Stimulated activated CD8-positive, alpha-beta memory T cell treated with anti-CD3 and anti-CD28 coated beads, Interleukin-12 subunit alpha, Interleukin-12 subunit beta, amount 100 ng/mL, for 24 hours (primary cell): ENCODE data around the gene NCOA3.
"Not testable (repeated sequence)": the region's sequence is repeated elsewhere in the genome, so short reads cannot be mapped to it uniquely, and the experiment has no call there.

Experiments
- DNase-seq: peaks from one replicate; pipeline ENCODE4 v3.0.0-alpha.2; 2020; ENCODE audit errors: extremely low read depth

Gene NCOA3

DNA sequence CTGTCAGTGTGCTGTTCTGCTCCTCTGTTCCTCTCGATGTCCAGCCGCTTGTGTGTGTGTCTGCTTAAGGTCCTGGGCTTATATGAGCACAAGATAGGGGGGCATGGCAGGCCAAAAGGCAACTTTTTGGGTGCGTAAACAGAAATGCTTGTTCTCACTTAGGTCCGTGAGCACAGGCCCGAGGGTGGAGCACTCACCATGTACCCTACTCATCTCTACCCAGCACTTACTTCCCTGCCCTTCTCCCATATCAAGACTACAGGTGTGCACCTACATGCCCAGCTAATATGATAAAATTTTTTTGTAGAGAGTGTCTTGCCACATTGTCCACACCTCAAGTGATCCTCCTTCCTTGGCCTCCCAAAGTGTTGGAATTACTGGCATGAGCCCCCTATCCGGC lies 34.3 kb downstream of the NCOA3 start:
- no peak for DNase-seq

DNA sequence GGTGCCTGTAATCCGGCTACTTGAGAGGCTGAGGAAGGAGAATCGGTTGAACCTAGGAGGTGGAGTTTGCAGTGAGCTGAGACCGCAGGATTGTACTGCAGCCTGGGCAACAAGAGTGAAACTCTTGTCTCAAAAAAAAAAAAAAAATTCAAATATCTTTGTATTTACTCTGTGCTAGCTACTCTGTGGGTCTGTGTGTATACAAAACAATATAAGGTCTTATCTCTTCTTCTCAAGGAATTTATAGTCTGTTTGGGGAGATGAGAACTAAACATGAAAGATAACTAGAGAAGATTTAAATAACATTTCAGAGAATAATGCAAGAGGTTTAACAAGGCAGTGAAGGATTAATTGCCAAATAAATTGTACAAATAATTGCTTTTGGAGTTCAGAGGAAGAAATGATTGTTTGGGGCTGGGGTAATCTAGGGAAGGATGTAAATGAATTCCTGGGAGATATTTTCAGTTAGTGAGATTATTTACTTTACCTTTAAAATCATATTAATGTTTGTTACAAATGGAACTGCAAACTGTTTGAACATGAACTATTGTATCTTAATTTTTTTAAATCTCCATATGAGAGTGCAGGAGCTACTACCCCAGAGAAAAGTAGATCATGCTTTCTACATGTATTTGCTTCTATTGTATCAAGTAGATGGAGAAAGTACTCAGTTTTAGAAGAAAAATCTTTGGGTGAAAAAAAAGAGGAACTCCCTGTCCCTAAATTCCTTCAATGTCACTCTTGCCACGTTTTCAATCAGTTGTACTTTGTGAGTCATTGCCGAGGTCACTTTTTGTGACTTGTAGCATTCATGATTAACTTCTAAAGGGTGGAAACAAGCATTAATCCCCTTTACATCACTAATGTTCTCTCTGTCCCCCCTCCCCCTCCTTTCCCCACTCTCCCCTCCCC lies 39.0 kb downstream of the NCOA3 start:
- DNase-seq = no peak

DNA sequence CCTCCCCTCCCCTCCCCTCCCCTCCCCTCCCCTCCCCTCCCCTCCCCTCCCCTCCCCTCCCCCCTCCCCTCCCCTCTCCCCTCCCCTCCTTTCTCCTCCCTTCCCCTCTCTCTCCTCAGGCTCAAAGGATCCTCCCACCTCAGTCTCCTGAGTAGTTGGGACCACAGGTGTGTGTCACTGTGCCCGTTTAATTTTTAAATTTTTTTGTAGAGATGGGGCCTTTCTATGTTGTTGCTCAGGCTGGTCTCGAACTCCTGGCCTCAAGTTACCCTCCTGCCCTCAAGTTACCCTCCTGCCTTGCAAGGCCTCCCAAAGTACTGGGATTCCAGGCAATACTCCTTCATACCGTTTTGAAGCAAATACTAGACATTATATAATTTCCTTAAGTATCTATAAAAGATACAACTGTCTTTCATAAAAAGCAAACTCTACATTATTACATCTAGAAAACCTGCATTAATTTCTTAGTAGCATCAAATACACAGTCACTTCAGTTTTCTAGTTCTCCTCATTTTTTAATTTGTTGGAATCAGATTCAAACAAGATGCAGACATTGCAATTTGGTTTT lies 39.8 kb downstream of the NCOA3 start:
- no peak for DNase-seq

DNA sequence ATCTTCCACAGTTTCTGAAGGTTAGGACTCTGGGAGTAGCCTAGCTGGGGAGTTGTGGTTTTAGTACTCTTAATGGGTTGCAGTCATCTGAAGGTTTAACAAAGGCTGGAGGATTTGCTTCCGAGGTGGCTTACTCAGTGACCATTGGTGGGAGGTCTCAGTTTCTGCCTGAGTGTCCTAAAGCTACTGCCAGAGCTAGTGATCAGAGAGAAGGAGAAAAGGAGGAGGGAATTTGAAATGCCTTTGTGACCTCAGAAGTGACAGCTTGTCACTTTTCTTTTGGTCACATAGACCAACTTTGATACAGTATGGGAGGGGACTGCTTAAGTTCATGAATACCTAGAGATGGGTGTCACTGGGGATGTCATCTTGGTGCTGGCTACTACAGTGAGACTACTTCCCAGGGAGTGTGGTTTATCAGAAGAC lies 41.3 kb downstream of the NCOA3 start:
- no peak for DNase-seq

DNA sequence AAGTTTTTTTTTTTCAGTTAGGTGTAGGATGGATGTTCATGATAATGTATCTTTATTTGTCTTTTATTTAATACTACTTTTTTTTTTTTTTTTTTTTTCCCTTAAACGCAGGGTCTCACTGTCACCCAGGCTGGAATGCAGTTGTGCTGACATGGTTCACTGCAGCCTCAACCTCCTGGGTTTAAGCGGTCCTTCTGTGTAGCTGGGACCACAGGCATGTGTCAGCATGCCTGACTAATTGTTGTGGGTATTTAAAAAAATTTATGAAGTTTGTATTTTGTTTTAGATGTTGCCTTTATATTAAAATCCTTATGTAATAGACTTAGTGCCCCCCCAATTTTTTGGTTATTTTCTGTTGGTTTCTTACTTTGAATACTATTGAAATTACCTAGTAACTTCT lies 42.6 kb downstream of the NCOA3 start:
- no peak for DNase-seq

DNA sequence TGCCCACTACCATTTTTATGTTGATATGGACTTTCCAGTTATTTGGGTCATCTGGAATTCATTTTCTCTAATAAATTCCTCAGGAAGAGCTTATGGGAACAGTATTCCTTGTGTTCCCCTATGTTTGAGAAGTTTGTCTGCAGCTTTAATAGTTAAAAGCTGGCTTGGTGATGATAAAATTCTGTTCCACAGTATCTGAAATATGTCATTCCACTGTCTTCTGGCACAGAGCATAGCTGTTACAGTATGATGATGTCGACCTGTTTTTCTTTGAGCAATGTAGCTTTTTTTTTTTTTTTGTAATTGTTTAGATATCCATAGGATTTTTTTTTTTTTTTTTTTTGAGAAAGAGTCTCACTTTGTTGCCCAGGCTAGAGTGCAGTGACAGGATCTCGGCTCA lies 43.2 kb downstream of the NCOA3 start:
- no peak for DNase-seq

DNA sequence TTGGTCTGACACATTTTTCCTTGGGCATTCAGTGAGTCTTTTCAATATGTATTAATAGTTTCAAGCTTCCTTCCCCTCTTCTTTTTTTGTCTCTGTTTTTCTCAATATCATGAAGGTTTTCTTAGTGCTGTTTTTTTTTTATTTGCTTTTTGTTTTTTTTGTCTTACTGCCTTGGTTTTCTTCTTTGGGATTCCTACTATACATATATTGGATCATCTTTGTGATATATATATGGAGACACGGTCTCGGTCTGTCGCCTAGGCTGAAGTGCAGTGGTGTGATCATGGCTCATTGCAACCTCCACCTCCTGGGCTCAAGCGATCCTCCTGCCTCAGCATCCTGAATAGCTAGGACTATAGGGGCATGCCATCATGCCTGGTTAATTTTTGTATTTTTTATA lies 43.8 kb downstream of the NCOA3 start:
- DNase-seq = no peak

DNA sequence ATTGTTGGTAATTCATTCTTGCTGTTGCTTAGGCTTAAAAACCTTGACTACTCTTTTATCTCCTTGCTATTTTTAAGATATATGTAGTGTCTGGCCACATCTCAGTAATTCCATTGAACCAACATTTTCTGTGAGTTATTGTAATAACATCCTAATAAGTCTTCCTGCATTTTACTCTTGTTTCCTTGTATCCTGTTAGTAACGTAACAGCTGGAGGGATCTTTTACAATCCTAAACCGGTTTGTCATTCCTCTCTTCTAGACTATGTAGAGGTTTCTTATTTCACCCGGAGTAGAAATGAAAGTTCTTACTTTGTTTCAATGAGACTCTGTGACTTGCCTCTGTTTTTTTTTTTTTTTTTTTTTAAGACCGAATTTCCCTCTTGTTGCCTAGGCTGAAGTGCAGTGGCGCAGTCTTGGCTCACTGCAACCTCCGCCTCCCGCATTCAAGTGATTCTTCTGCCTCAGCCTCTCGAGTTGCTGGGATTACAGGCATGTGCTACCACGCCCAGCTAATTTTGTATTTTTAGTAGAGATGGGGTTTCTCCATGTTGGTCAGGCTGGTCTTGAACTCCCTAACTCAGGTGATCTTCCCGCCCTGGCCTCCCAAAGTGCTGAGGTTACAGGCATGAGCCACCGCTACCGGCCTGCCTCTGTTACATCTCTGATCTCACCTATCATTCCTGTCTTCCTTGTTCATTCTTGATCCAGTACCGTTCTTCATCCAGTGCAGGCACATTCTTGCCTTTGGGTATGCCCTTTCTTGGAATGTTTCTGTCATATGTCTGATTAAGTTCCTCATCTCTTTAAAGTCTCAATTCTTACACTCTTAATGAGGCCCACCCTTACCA lies 44.7 kb downstream of the NCOA3 start:
- no peak for DNase-seq

DNA sequence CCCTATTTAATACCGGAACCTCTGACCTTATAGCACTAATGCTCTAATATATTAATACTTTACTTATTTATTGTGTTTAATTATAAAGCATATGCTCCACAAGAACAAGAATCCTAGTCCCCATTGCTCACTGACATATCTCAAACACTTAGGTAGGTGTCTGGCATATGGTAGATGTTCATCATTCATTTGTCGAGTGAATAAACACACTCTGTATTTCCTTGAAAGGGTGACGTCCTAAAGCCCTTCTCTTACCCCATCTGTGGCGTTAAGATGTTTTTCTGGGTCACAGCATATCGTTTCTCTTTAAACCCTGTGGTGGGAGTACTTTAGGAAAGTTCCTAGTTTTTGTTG lies 45.3 kb downstream of the NCOA3 start:
- DNase-seq = no peak

DNA sequence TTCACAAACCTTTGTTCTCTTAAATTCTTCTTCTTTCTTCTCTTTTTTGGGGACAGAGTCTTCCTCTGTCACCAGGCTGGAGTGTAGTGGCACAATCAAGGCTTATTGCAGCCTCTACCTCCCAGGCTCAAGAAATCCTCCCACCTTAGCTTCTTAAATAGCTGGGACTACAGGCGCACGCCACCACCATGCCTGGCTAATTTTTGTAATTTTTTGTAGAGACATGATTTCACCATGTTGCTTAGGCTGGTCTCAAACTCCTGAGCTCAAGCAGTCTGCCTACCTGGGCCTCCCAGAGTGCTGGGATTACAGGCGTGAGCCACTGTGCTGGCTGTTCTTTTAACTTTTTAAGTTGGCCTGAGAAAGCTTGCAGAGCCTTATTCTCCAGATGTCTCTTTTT lies 48.0 kb downstream of the NCOA3 start:
- no peak for DNase-seq

DNA sequence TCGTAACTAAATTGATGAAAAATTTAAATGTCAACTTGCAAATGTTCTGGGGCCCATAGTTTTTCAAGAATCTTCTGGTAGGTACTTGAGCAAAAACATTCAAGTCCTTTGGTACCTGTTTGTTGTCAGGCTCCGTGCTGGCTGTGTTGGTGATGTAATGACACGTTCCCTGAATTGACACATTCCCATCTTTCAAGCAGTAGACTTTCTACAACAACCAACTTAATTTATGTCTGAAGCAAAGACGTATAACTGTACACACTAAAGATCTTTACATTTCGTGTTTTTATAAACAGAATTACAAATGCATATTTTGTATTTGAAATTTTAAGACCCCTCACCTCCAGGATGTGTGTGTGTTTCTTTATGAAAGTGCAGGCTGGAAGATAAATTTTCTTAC lies 49.5 kb downstream of the NCOA3 start:
- DNase-seq = no peak

DNA sequence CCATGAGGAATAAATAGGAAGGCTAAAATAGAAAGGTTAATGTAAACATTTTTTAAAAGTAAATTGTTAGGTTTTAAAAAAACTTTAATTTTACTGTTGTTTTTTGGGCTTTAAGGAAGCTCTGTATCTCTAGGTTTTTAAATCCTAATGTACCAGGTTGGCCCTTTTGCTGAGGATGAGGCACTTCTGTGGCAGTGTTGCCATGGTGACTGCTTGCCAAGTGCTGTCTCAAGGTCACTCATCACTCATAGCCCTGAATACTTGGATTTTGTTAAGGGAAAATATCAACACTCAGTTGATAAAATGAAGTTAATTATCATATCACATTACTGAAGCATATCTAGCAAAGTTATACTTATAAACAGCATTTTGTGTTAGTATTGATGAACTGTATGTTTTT lies 50.2 kb downstream of the NCOA3 start:
- DNase-seq = no peak

DNA sequence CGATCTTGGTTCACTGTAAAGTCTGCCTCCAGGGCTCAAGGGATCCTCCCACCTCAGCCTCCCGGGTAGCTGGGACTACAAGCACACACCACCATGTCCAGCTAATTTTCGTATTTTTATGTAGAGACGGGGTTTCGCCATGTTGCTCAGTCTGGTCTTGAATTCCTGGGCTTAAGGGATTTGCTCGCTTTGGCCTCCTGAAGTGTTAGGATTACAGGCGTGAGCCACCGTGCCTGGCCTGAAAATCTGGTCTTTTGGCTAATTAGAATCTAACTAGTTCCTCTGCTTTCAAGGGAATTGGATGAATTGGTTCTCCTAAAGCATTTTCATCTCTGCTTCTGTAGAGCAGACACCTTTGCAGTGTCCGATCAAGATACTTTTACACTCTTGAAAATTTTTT lies 51.3 kb downstream of the NCOA3 start:
- no peak for DNase-seq

DNA sequence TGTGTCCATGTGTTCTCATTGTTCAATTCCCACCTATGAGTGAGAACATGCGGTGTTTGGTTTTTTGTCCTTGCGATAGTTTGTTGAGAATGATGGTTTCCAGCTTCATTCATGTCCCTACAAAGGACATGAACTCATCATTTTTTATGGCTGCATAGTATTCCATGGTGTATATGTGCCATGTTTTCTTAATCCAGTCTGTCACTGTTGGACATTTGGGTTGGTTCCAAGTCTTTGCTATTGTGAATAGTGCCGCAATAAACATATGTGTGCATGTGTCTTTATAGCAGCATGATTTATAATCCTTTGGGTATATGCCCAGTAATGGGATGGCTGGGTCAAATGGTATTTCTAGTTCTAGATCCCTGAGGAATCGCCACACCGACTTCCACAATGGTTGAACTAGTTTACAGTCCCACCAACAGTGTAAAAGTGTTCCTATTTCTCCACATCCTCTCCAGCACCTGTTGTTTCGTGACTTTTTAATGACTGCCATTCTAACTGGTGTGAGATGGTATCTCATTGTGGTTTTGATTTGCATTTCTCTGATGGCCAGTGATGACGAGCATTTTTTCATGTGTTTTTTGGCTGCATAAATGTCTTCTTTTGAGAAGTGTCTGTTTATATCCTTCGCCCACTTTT lies 52.0 kb downstream of the NCOA3 start:
- not testable (repeated sequence) for DNase-seq

DNA sequence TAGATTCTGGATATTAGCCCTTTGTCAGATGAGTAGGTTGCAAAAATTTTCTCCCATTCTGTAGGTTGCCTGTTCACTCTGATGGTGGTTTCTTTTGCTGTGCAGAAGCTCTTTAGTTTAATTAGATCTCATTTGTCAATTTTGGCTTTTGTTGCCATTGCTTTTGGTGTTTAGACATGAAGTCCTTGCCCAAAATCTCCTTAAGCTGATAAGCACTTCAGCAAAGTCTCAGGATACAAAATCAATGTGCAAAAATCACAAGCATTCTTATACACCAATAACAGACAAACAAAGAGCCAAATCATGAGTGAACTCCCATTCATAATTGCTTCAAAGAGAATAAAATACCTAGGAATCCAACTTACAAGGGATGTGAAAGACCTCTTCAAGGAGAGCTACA lies 52.6 kb downstream of the NCOA3 start:
- DNase-seq = not testable (repeated sequence)

DNA sequence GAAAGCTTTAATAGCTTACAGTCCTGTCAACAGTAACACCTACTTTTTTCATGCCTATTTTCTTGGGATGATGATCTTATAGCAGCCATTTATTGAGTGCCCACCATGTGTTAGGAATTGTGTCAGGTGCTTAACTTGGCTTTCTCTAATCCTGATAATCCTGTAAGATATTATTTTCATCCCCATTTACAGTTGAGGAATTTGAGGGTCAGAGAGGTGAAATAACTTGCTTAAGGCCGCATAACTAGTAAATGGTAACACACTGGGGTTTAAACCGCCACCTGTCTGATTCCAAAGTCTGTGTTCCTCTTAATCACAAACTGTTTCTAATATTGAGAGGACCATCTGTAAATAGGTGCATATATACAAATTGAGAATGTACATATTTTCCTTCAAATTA lies 55.5 kb downstream of the NCOA3 start:
- DNase-seq = no peak

DNA sequence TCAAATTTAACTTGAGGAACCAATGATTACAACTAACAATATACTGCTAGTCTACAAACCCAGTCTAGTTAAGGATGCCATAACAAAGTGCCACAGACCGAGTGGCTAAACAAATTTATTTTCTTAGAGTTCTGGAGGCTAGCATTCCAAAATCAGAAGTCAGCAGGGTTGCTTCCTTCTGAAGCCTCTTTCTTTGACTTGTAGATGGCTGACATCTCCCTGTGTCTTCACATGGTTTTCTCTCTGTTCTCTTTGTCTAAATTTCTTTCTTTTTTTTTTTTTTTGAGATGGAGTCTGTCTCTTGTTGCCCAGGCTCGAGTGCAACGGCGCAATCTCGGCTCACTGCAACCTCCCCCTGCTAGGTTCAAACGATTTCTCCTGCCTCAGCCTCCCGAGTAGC lies 56.1 kb downstream of the NCOA3 start:
- no peak for DNase-seq

DNA sequence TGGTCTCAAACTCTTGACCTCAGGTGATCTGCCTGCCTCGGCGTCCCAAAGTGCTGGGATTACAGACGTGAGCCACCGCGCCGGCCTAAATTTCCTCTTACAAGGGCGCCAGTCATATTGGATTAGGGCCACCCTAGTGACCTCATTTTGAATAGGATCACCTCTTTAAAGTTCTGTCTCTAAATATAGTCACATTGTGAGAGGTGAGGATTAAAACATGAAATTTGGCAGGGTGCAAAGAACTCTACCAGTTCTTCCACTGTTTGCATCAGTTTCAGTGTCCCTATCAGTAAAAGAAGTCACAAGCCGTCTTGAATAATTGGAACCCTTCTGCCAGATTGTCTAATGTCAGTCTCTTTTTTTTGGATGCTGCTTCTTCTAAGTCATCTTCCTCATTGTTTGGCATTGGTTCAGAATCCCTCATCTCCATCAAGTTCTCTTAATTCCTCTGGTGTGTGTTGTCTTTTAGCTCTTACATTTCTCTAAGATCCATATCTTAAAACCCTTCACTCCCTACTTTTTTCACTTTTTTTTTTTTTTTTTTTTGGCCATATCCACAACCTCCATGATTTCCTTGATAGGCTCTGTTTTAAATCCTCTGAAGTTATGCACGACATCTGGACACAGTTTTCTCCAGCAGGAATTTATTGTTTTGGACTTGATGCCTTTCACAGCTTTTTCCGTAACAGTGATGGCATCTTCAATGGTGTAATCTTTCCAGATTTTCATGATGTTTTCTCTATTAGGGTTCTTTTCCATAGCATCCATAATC lies 56.8 kb downstream of the NCOA3 start:
- no peak for DNase-seq

DNA sequence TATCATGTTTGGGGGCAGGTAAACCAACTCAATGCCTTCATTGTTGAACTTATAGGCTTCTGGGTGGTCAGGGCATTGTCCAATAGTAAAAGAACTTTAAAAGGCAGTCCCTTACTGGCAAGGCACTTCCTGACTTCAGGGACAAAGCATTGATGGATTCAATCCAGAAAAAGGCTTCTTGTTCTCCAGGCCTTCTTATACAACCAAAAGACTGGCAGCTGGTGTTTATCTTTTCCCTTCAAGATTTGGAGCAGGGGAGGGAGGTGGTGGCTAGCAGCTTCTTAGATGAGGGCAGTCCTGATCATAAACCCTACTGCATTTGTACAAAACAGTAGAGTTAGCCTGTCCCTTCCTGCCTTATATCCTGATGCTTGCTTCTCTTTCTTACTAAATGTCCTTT lies 57.5 kb downstream of the NCOA3 start:
- DNase-seq = no peak

DNA sequence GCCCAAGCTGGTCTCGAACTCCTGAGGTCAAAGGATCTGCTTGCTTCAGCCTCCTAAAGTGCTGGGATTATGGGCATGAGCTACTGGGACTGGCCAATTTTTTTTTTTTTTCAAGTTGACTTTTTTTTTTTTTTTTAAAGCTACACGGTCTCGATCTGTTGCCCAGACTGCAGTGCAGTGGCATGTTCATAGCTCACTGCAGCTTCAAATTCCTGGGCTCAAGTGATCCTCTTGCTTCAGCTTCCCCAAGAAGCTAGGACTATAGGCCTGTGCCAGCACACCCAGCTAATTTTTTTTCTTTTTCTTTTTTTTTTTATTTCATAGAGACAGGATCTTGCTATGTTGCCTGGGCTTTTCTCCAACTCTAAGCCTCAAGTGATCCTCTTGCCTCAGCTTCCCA lies 59.5 kb downstream of the NCOA3 start:
- no peak for DNase-seq
